OCI-LY7 (cell line): Measurements from ENCODE around the gene RET. TPM values are rescaled to one million over a fixed set of nuclear protein-coding genes. Genes with fewer than 3 reads are reported as not detected.

Source experiments
- BruUV-seq: library from RNA; stranded (reverse); fragments of 400-500 nt; replicated peaks from 2 replicates; lab custom pipeline; 2021; lab: Mats Ljungman, UMichigan
- CTCF ChIA-PET: fragments of 300-600 bp; sonication (Branson Sonifier 250); formaldehyde crosslinking; loops from one replicate; lab custom pipeline; 2022; ENCODE audit warnings: antibody characterized with exemption; ENCODE audit not compliant: unreplicated experiment; lab: Charles Lee
- POLR2A ChIA-PET: fragments of 300-600 bp; sonication (Branson Sonifier 250); formaldehyde crosslinking; loops from one replicate; lab custom pipeline; 2022; ENCODE audit warnings: antibody characterized with exemption; lab: Charles Lee
- DNase-seq: peaks from one replicate; pipeline ENCODE4 v3.0.0-alpha.2; 2015; ENCODE audit warnings: low spot score
- H2AFZ ChIP-seq: fragments of 200-600 bp; sonication (generic), shearing (Covaris generic); 2 replicates; pipeline ENCODE4 v1.6.1; 2014; ENCODE audit warnings: mild to moderate bottlenecking, antibody characterized with exemption, low read length, moderate library complexity
- H3K27ac ChIP-seq: fragments of 200-600 bp; sonication (generic); 2 replicates; pipeline ENCODE4 v1.5.1; 2014; ENCODE audit warnings: mixed run types, low read depth, mild to moderate bottlenecking, moderate library complexity, low read length, inconsistent platforms; ENCODE audit not compliant: poor library complexity, severe bottlenecking
- H3K36me3 ChIP-seq: fragments of 200-600 bp; sonication (generic); 2 replicates; pipeline ENCODE4 v1.6.1; 2014; ENCODE audit warnings: mild to moderate bottlenecking, antibody characterized with exemption, low read length, moderate library complexity, mixed read lengths; ENCODE audit not compliant: insufficient read depth
- H3K4me1 ChIP-seq: fragments of 200-600 bp; sonication (generic); 2 replicates; pipeline ENCODE4 v1.5.1; 2014; ENCODE audit warnings: mild to moderate bottlenecking, low read length; ENCODE audit not compliant: insufficient read depth, poor library complexity, severe bottlenecking
- H3K4me2 ChIP-seq: fragments of 200-600 bp; sonication (generic); 2 replicates; pipeline ENCODE4 v1.6.1; 2014; ENCODE audit warnings: mild to moderate bottlenecking, low read length
- H3K4me3 ChIP-seq: fragments of 200-600 bp; sonication (generic); 2 replicates; pipeline ENCODE4 v1.5.1; 2014; ENCODE audit warnings: mild to moderate bottlenecking, low read depth, low read length; ENCODE audit not compliant: poor library complexity, severe bottlenecking
- H3K79me2 ChIP-seq: fragments of 200-600 bp; sonication (generic); 2 replicates; pipeline ENCODE4 v1.6.1; 2016; ENCODE audit warnings: low read depth, mild to moderate bottlenecking, low read length, moderate library complexity, mixed read lengths; ENCODE audit not compliant: insufficient read depth
- H3K9me2 ChIP-seq: fragments of 200-600 bp; sonication (generic); 2 replicates; pipeline ENCODE4 v1.6.1; 2016; ENCODE audit warnings: mild to moderate bottlenecking, low read length, mixed read lengths; ENCODE audit not compliant: insufficient read depth
- H3K9me3 ChIP-seq: fragments of 200-600 bp; sonication (generic); 2 replicates; pipeline ENCODE4 v1.6.1; 2014; ENCODE audit warnings: mild to moderate bottlenecking, mixed run types, low read length, mixed read lengths
- H4K20me1 ChIP-seq: fragments of 200-600 bp; sonication (generic); 2 replicates; pipeline ENCODE4 v1.6.1; 2014; ENCODE audit warnings: mild to moderate bottlenecking, antibody characterized with exemption, low read length, moderate library complexity, mixed read lengths; ENCODE audit not compliant: insufficient read depth
- EZH2phosphoT487 ChIP-seq: fragments of 200-600 bp; sonication (generic); IDR thresholded peaks from 2 replicates; pipeline ENCODE4 v1.6.1; 2018; ENCODE audit warnings: low read depth, borderline replicate concordance, mild to moderate bottlenecking, mixed run types, antibody characterized with exemption, low read length, moderate library complexity, mixed read lengths
- intact Hi-C: fragments of 100-400 bp; cut with micrococcal nuclease; formaldehyde crosslinking; loops from one replicate; pipeline ENCODE4 v1.10.0; 2022; ENCODE audit not compliant: unreplicated experiment
- total RNA-seq, 2 experiments: library from RNA; depleted of rRNA in 1 of 2; stranded (reverse); fragments of >200 nt in 1 of 2; shearing (Covaris generic) in 1 of 2; gene quantifications; 2 replicates each; pipeline ENCODE4 v1.2.3, GENCODE V29; 2014 to 2022
- TF ChIP-seq, protein P1 (sequence below): fragments of 200-600 bp; sonication (generic); conservative IDR thresholded peaks from 2 replicates; pipeline ENCODE4 v1.5.1; 2014; ENCODE audit warnings: mild to moderate bottlenecking, antibody characterized with exemption, low read length, moderate library complexity, mixed read lengths

The RET gene
- total RNA-seq, 2 experiments from 2014 or later = 0.06 TPM; not detected in 1

DNA sequence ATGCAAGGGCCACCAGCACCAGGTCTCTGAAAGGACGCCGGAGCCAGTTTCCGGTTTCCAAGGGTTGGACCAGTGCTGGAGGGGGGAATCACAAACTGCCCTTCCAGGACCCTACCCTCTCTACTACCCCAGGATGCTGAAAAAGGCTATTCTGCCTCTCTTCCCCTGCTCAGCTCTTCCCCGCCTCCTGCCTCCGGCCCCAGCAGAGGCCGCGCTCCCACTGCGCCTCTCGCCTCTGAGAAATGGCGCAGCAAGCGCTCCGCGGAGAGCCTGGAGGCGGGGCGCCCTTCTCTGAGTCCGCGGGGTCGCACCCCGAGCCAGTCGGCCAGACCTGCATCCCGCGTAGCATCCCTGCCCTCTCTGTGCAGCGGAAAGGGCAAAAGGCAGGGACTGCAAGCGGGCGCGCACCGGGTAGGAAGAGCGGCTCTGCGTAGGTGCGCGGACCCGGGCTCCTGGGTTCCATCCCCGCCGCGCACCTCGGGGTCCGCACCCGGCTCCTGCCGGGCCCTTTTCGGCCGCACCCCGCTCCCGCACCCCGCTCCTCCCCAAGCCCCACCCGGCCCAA lies 476 bp upstream of the RET start:
- no peak overlapping the region for H3K4me2 ChIP-seq
- POLR2A ChIA-PET = no interaction called here
- intact Hi-C loops = no loop called here
- H3K4me3 ChIP-seq = no peak overlapping the region
- CTCF ChIA-PET = no interaction called here
- no peak for TF ChIP-seq EZH2phosphoT487
- TF ChIP-seq, protein P1, sequence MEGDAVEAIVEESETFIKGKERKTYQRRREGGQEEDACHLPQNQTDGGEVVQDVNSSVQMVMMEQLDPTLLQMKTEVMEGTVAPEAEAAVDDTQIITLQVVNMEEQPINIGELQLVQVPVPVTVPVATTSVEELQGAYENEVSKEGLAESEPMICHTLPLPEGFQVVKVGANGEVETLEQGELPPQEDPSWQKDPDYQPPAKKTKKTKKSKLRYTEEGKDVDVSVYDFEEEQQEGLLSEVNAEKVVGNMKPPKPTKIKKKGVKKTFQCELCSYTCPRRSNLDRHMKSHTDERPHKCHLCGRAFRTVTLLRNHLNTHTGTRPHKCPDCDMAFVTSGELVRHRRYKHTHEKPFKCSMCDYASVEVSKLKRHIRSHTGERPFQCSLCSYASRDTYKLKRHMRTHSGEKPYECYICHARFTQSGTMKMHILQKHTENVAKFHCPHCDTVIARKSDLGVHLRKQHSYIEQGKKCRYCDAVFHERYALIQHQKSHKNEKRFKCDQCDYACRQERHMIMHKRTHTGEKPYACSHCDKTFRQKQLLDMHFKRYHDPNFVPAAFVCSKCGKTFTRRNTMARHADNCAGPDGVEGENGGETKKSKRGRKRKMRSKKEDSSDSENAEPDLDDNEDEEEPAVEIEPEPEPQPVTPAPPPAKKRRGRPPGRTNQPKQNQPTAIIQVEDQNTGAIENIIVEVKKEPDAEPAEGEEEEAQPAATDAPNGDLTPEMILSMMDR = no peak
- no peak overlapping the region for H2AFZ ChIP-seq
- H3K79me2 ChIP-seq = no peaks in the 10 kb centered on the region
- BruUV-seq = no TSS peak
- no peak for DNase-seq
- H3K36me3 ChIP-seq = no peaks in the 10 kb centered on the region
- no peak overlapping the region for H3K27ac ChIP-seq
- H3K4me1 ChIP-seq = no peaks in the 10 kb centered on the region
- no peaks in the 10 kb centered on the region for H4K20me1 ChIP-seq
- H3K9me3 ChIP-seq = no peaks in the 10 kb centered on the region
- H3K9me2 ChIP-seq = no peaks in the 10 kb centered on the region

DNA sequence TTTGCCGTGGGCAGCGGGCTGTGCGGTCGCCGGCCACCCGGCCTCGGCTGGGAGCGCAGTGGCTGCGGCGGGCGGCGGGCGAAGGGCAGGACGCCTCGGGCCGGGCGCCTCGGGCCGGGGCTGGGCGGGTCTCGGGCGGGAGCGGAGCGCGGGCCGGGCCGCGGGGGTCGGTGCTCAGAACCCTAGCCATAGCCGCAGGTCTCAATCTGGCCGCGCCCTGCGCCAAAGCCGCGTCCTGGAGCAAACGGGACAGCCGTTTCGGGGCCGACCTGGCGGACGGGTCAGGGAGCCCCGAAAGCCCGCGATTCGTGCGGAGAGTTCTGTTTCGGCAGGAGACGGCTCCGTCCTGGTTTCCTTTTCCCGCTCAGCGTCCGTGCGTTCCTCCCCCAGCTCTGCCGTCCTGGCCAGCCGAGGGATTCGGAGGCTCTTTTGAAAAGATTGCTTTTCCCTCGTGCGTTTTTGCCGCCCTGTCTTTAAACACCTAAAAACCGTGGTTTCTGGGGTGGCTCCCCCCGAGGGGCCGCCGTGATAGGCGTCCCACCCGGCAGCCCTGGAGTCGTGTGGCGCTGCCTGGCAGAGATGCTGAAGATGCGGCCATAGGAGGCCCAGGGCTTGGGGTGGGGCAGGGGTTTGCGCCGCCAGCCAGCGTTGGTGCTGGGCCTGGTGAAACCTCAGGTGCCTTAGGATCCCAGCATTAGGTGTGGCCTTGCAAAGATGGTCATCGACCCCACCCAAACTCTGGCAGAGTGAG lies 727 bp downstream of the RET start:
- Histone ChIP-seq H3K9me2 (no peaks in the 10 kb centered on the region), H3K36me3 (no peaks in the 10 kb centered on the region), H3K4me3 (no peak overlapping the region), H3K79me2 (no peaks in the 10 kb centered on the region), H3K4me1 (no peaks in the 10 kb centered on the region), H3K9me3 (no peaks in the 10 kb centered on the region), H3K4me2 (no peak overlapping the region), H2AFZ (no peak overlapping the region), H4K20me1 (no peaks in the 10 kb centered on the region), H3K27ac (no peak overlapping the region)
- no peak for DNase-seq
- ChIA-PET CTCF (no interaction called here), POLR2A (no interaction called here)
- TF ChIP-seq EZH2phosphoT487 = no peak
- TF ChIP-seq, protein P1 = no peak
- no TSS peak for BruUV-seq
- intact Hi-C loops = no loop called here
